Astrocyte (in vitro differentiated cells and primary cell): Measurements from ENCODE around the gene NPHS1.

Source experiments
- CTCF ChIP-seq: IDR thresholded peaks from 2 replicates; pipeline ENCODE4 v1.5.1; 2011; ENCODE audit warnings: low read depth, mild to moderate bottlenecking, inconsistent platforms, low read length, moderate library complexity; ENCODE audit not compliant: insufficient read depth
- EZH2 ChIP-seq: IDR thresholded peaks from 2 replicates; pipeline ENCODE4 v1.6.1; 2012; ENCODE audit warnings: mild to moderate bottlenecking, low read length, inconsistent platforms; ENCODE audit not compliant: insufficient read depth

GRCh38 chr19:35899547-35900214, 47.4 kb upstream of the NPHS1 start:
- no peak for TF ChIP-seq EZH2
- TF ChIP-seq CTCF, result no peak
